ENCODE results near the gene EOLA1.

DNA sequence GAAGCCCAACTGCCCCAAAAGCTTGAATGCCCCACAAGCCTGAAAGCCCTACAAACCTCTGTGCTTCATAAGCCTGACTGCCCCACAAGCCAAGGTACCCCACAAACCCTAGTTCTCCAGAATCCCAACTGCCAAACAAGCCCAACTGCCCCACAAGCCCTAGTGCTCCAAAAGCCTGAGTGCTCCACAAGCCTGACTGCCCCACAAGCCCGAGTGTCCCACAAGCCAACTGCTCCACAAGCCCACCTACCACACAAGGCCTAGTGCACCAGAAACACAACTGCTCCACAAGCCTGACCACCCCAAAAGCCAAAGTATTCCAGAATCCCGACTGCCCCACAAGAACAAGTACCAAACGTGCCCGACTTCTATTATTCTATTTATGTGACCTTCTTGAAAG is 22.5 kb downstream of the EOLA1 start:
- TF ChIP-seq ARNT (IDR thresholded peaks at IDR 0.05) (no peak), SP1 (IDR thresholded peaks at IDR 0.05) (no peak), HDGF (IDR thresholded peaks at IDR 0.05; ENCODE audit: borderline replicate concordance) (no peak)

Data from HEK293T (cell line).